Effector memory CD4-positive, alpha-beta T cell (primary cell): Measurements from ENCODE around the gene GSG1L.

ENCODE experiments used
- DNase-seq, 3 donors: peaks; one replicate each; pipeline ENCODE4 v3.0.0-alpha.2; 2020
- H3K27ac ChIP-seq: 2 replicates; pipeline ENCODE4 v1.7.0; 2013; ENCODE audit warnings: mild to moderate bottlenecking, low read length, moderate library complexity; ENCODE audit not compliant: insufficient read depth, poor library complexity, severe bottlenecking
- H3K27me3 ChIP-seq: replicated peaks from 2 replicates; pipeline ENCODE4 v1.7.0; 2013; ENCODE audit warnings: mild to moderate bottlenecking, low read length; ENCODE audit not compliant: insufficient read depth, control insufficient read depth, poor library complexity, severe bottlenecking
- H3K36me3 ChIP-seq: 2 replicates; pipeline ENCODE4 v1.7.0; 2013; ENCODE audit warnings: mild to moderate bottlenecking, low read length, moderate library complexity; ENCODE audit not compliant: control insufficient read depth, insufficient read depth
- H3K4me1 ChIP-seq: 2 replicates; pipeline ENCODE4 v1.7.0; 2013; ENCODE audit warnings: low read length, mild to moderate bottlenecking; ENCODE audit not compliant: control insufficient read depth, insufficient read depth, poor library complexity, severe bottlenecking
- H3K4me3 ChIP-seq: 2 replicates; pipeline ENCODE4 v1.7.0; 2013; ENCODE audit warnings: low read length, low read depth, mild to moderate bottlenecking; ENCODE audit not compliant: insufficient read depth, poor library complexity, severe bottlenecking
- H3K9me3 ChIP-seq: 2 replicates; pipeline ENCODE4 v1.7.0; 2013; ENCODE audit warnings: mild to moderate bottlenecking, low read length, moderate library complexity; ENCODE audit not compliant: control insufficient read depth

The GSG1L gene

DNA sequence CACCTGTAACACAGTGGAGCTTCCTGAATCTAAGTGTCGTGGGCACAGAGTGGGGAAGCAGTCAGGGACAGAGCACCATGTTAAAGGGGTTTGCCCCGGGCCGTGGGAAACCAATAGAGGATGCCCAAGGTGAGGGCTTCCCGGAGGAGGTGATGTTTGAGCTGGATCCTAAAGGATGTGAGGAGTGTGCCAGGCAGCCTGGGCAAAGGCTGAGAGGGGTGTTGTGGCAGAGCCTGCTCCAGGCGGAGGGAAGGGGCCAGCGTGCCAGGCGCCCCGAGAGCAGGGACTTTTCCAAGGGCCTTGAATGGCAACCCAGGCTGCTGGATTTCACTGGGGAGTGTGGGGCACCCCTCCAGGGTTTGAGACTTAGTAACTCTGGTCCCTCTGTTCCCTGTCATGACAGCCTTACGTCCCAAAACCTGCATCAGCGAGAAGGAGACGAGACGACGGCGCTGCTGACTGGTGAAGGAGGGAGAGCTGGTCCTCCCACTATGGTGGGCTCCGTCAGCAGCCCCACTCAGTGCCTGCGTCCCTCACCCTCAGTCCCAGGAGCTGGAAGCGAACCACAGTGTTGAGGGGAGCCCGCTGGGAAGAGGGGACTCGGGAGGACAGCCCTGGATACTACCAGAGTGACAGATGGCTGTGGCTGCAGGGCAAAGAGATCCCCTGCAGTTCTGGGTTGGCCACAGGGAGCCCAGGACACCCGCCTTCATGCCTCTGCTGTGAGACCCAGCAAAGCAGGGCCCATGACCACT is 285.2 kb downstream of the GSG1L start:
- H3K27ac ChIP-seq, result no peak overlapping the region

DNA sequence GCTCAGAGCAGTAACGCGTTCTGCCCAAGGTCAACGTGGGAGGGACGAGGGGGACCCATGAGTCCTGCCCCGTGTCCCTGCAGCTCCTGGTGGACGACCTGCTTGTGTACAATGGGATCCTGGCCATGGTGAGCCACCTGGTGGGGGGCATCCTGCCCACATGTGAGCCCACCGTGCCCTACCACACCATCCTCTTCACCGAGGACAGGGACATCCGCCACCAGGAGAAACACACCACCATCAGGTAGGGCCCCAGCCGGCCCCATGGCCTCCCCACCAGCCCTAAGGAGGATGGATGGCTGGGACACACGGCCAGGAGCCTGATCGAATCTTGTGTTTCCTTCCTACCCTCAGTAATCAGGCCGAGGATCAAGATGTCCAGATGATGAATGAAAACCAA is 286.0 kb downstream of the GSG1L start:
- no peak for DNase-seq

More for the DNA sequence above, 285.2 kb downstream of the GSG1L start:
- Histone ChIP-seq H3K36me3 (no peaks in the 10 kb centered on the region), H3K9me3 (no peaks in the 10 kb centered on the region), H3K4me1 (no peaks in the 10 kb centered on the region), H3K4me3 (no peak overlapping the region), H3K27me3 (no peaks in the 10 kb centered on the region)
- no peak for DNase-seq

DNA sequence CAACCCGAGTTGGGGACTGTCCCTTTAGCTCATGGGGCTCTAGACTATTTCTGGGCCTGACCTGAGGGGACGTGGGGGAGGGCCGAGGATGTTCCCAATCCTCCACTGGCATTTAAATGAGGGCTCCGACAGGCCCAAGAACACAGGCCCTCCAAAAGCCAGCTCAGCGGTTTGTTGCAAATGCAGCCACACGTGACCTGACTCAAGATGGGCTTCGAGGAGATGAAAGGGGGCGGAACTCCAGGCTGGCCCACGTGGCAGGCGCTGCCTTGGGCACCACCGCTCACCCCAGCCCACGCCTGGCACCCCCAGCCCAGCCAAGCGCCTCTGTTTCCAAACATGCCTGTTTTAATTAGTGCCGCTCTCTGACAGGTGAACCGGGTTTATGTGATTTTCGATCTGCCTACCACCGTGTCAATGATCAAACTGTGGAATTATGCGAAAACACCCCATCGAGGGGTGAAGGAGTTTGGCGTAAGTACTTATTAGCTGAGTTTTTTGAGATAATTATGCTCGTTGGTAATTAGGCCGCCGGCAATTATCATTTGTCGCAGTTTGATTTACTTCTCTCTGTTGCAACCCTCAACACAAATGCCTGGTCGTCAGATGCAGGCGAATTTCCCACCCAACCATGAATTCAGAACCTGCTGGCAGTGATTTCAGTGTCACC is 286.8 kb downstream of the GSG1L start:
- no peaks in the 10 kb centered on the region for H3K4me1 ChIP-seq
- H3K4me3 ChIP-seq, result no peak overlapping the region
- no peaks in the 10 kb centered on the region for H3K27me3 ChIP-seq
- H3K27ac ChIP-seq, result no peak overlapping the region
- no peaks in the 10 kb centered on the region for H3K36me3 ChIP-seq
- no peaks in the 10 kb centered on the region for H3K9me3 ChIP-seq
- DNase-seq, result no peak

More for the DNA sequence above, 286.0 kb downstream of the GSG1L start:
- no peaks in the 10 kb centered on the region for H3K4me1 ChIP-seq
- no peaks in the 10 kb centered on the region for H3K36me3 ChIP-seq
- no peaks in the 10 kb centered on the region for H3K9me3 ChIP-seq
- H3K4me3 ChIP-seq, result no peak overlapping the region
- no peaks in the 10 kb centered on the region for H3K27me3 ChIP-seq
- H3K27ac ChIP-seq, result no peak overlapping the region

DNA sequence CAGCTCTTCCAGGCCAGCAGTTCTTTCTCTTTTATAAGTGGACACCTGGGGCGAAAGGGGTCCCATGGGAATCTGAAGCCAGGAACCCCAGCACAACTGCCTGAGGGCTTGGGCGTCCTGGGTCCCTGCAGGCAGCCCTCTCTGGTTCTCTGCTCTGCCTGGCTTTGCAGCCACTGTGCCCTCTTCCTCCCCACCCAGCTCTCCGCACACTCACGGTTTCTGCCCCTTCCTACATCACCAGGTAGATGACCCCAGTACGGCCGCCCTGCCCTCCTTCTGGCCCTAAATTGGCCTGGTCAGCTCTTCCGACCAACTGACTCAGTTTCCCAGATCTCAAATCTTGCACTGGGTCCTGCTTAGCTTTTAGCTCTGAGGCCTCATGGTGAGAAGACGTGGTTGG is 288.3 kb downstream of the GSG1L start:
- Histone ChIP-seq H3K27me3 (no peaks in the 10 kb centered on the region), H3K9me3 (no peaks in the 10 kb centered on the region), H3K4me3 (no peak overlapping the region), H3K27ac (no peak overlapping the region), H3K36me3 (peaks cover 2% of the 10 kb centered on the region), H3K4me1 (no peaks in the 10 kb centered on the region)
- DNase-seq, result no peak

DNA sequence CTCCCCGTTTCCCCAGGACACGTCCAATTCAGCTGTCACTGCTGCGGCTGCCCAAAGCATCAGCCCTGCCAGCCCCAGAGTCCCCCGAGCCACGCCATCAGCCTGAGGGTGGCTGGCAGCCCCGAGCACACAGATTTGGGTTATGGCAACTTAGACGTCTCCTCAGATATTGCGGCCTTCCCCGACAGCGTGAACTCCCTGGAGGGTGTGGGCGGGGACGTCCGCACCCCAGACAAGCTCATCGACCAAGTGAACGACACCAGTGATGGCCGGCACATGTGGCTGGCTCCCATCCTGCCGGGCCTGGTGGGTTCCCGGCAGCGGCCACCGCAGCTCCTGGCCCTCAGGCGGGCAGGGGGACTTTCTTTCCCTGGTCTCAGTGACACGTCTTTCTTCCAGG is 288.7 kb downstream of the GSG1L start:
- Histone ChIP-seq H3K9me3 (no peaks in the 10 kb centered on the region), H3K36me3 (peaks cover 7% of the 10 kb centered on the region), H3K4me1 (no peaks in the 10 kb centered on the region), H3K27me3 (no peaks in the 10 kb centered on the region), H3K4me3 (no peak overlapping the region), H3K27ac (no peak overlapping the region)
- no peak for DNase-seq

DNA sequence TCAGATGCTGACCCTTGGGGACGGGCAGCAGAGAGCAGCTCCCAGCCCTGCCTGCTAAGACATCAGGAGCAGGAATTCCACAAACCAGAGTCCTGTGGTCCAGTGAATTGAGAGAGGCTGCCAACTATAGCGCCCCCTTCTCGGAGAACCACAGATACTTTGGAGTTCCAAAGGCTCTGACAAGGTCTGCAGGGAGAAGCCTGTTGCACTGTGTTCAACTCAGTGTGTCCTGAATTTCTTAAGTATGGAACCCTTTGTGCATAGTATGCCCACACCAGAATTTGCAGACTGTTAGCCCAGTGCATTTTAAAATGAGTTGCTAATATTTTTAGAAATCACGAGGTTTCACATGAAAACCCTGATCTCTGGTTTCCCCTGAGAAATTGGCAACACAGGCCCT is 290.2 kb downstream of the GSG1L start:
- H3K4me3 ChIP-seq, result no peak overlapping the region
- no peaks in the 10 kb centered on the region for H3K4me1 ChIP-seq
- H3K9me3 ChIP-seq, result no peaks in the 10 kb centered on the region
- H3K36me3 ChIP-seq, result peaks cover 8% of the 10 kb centered on the region
- no peak overlapping the region for H3K27ac ChIP-seq
- H3K27me3 ChIP-seq, result no peaks in the 10 kb centered on the region
- no peak for DNase-seq

DNA sequence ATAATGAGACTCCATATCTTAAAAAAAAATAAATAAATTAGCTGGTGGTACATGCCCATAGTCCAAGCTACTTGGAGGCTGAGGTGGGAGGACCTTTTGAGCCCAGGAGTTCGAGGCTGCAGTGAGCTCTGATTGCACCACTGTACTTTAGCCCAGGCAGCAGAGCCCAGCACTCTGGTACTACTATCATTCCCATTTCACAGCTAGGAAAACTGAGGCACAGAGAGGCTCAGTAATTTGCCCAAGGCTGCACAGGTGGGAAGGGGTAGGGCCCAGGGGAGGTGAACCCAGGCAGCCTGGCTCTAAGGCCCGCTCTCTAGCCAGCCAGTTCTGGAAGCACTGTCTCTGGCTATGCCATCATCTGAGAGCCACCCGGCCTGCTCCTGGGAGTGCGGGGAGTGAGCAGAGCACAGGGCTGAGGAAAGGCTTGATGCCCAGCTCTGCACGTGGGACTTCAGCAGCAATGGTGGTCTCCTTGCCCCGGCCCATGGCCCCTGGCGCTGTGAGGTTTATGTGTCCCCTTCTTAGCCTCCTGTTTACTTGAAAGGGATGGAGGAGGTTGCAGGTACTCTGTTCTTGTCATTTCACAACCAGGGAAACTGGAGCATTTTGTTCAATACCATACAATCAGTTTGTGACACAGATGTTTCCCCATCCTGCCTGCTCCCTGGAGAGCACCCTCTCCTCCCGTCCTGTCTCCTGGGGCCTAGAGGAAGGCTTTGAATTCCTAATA is 291.3 kb downstream of the GSG1L start:
- Histone ChIP-seq H3K9me3 (no peaks in the 10 kb centered on the region), H3K4me3 (no peak overlapping the region), H3K4me1 (no peaks in the 10 kb centered on the region), H3K36me3 (peaks cover 8% of the 10 kb centered on the region), H3K27me3 (no peaks in the 10 kb centered on the region), H3K27ac (no peak overlapping the region)
- no peak for DNase-seq

DNA sequence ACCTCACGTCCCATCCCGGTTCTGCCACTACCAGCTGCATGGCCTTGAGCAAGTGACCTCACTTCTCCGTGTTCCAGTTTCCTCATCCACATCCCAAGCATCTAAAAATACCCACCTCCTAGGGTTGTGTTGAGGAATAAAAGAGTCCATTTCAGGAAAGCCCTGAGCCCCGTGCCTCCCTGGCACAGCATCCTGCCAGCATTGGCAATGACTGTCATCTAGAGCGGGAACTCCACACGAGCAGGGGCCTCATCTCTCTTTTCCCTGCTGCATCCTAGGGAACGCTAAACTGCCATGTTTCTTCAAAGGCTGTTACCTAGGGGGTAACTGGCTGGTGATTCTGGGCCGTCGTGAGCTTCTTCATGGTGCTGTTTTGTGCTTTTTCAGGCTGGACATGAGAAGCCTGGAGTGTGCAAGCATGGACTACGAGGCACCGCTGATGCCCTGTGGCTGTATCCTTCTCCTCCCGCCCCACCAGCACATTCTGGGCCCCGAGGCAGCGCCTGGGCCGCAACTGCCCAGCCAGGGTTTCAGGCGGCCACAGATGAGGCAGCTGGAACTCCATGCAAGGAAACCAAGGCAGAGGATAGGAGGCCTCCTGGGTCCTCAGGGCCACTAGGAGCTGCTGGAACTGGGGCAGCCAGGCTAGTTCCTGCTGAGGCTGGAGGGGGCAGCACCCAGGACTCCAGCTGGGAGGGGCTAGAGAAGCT is 292.2 kb downstream of the GSG1L start:
- Histone ChIP-seq H3K36me3 (peaks cover 8% of the 10 kb centered on the region), H3K27me3 (no peaks in the 10 kb centered on the region), H3K27ac (no peak overlapping the region)

DNA sequence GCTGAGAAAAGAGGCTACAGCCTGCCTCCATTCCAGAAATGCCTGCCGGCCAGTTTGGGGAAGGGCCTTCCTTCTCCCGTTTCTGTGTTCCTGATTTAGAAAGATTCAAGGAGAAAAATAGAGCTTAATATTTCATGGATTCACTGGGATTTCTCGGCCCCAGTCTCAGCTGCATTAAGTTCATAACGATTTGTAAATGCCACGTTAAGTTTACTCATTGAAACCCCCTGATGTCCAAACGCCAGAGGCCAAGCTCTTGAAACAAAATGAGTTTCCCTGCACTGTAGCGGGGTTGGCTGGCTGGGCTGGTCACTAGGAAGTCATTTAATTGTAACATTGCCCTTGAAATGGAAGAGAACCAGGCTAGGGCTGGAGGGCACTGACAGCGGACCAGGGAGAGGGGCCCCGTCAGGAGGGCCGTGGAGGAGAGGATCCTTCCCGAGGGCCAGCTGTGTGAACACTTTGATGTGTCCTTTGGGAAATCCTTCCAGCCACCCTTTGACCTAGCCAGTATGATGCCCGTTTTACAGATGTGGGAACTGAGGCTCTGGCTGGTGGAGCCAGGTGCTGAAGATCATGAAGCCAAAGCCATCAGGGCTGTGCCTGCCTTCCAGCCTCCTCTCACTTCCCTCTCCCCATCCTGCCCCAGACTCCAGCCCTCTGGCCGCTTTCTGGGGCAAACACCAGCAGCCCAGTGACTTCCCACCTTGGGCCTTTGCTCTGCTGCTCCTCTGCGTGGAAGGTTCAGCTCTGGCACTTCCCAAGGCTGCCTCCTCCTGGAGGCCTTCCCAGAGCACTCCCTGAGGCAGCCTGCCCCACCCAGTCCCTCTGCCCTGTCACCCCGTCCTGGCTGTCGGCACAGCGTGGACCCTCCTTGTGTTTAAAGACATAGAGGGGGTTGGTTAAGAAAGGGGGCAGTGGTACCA is 293.0 kb downstream of the GSG1L start:
- H3K27ac ChIP-seq, result no peak overlapping the region
- DNase-seq, result no peak
- no peak overlapping the region for H3K4me3 ChIP-seq

More for the DNA sequence above, 292.2 kb downstream of the GSG1L start:
- Histone ChIP-seq H3K4me1 (no peaks in the 10 kb centered on the region), H3K9me3 (no peaks in the 10 kb centered on the region), H3K4me3 (no peak overlapping the region)
- no peak for DNase-seq

More for the DNA sequence above, 293.0 kb downstream of the GSG1L start:
- Histone ChIP-seq H3K9me3 (no peaks in the 10 kb centered on the region), H3K27me3 (no peaks in the 10 kb centered on the region), H3K4me1 (no peaks in the 10 kb centered on the region), H3K36me3 (peaks cover 8% of the 10 kb centered on the region)
